K562 (cell line): ENCODE data around the gene RHOC. TPM values are rescaled to one million over a fixed set of nuclear protein-coding genes. Genes with fewer than 3 reads are reported as not detected.

ENCODE experiments used
- FOSL1 ChIP-seq: fragments of 200-800 bp; sonication (Bioruptor generic); conservative IDR thresholded peaks from 2 replicates; pipeline ENCODE4 v1.6.1; 2016; ENCODE audit warnings: missing genetic modification characterization, missing compliant biosample characterization
- HNRNPL ChIP-seq: fragments of 200-400 bp; formaldehyde crosslinking; IDR thresholded peaks from 2 replicates; pipeline ENCODE4 v1.6.1; 2017; ENCODE audit warnings: low read depth, mild to moderate bottlenecking, low read length
- NRF1 ChIP-seq, 2 experiments: fragments of 450-650 bp; IDR thresholded peaks in 1 of 2; conservative IDR thresholded peaks in 1 of 2; 2 replicates each; pipeline ENCODE4 v1.6.1; 2014; ENCODE audit warnings: mild to moderate bottlenecking in 2 of 2
- PYGO2 ChIP-seq: fragments of 450-650 bp; IDR thresholded peaks from 2 replicates; pipeline ENCODE4 v1.6.1; 2016; ENCODE audit warnings: mild to moderate bottlenecking, missing genetic modification characterization, moderate library complexity, missing compliant biosample characterization
- RFX7 ChIP-seq: fragments of 250-450 bp; sonication (Bioruptor Pico); IDR thresholded peaks from 2 replicates; pipeline ENCODE4 v1.5.1; 2021; ENCODE audit warnings: mild to moderate bottlenecking
- TEAD2 ChIP-seq: fragments of 450-650 bp; IDR thresholded peaks from 2 replicates; pipeline ENCODE4 v1.6.1; 2016; ENCODE audit warnings: missing genetic modification characterization, control low read depth, missing compliant biosample characterization
- ZBTB7A ChIP-seq: IDR thresholded peaks from 2 replicates; pipeline ENCODE4 v1.6.1; 2011; ENCODE audit warnings: low read depth, mild to moderate bottlenecking, low read length, moderate library complexity, borderline replicate concordance; ENCODE audit not compliant: control insufficient read depth
- ZC3H11A ChIP-seq: IDR thresholded peaks from 2 replicates; pipeline ENCODE4 v1.6.1; 2012; ENCODE audit warnings: low read depth, low read length, improper control_type of control experiment
- ZEB2 ChIP-seq: fragments of 450-650 bp; IDR thresholded peaks from 2 replicates; pipeline ENCODE4 v1.6.1; 2016
- polyA plus RNA-seq, 8 experiments: library from polyadenylated mRNA; depleted of rRNA in 4 of 8; stranded (reverse) in 5 of 8; unstranded in 3 of 8; fragments of >200 nt; fragmentation: Nextera tagmentation in 2 of 8; fragmentation: Illumina TruSeq in 1 of 8; extraction: Ambion mirVana in 2 of 8; extraction: Trizol in 1 of 8; gene quantifications; 2 replicates each; pipeline versions ENCODE4 v1.2.1 to v1.2.3, GENCODE V29; 2011 to 2014; ENCODE audit warnings: inconsistent platforms in 1 of 8, missing spikeins in 1 of 8
- total RNA-seq, 7 experiments: library from RNA; depleted of rRNA in 6 of 7; stranded (reverse); fragments of >200 nt in 6 of 7; fragmentation: Illumina TruSeq in 2 of 7; extraction: Trizol in 2 of 7; gene quantifications; 2 replicates each; pipeline versions ENCODE4 v1.2.1 to v1.2.3, GENCODE V29; 2011 to 2021; ENCODE audit warnings: low replicate concordance in 1 of 7
- TF ChIP-seq, protein P1 (sequence below): sonication (generic); formaldehyde crosslinking; IDR thresholded peaks from 2 replicates; pipeline ENCODE4 v1.8.0; 2022; ENCODE audit warnings: mild to moderate bottlenecking, low read depth, missing genetic modification reagents
- TF ChIP-seq, protein P2 (sequence below): sonication (generic); formaldehyde crosslinking; IDR thresholded peaks from 2 replicates; pipeline ENCODE4 v1.5.0; 2020; ENCODE audit warnings: missing genetic modification reagents
- TF ChIP-seq, protein P3 (sequence below), 2 experiments: IDR thresholded peaks; 2 replicates each; pipeline ENCODE4 v1.6.1; 2012; ENCODE audit warnings: improper control_type of control experiment in 2 of 2, low read depth in 2 of 2, low read length in 2 of 2, borderline replicate concordance in 1 of 2
- TF ChIP-seq, protein P4 (sequence below): fragments of 450-650 bp; IDR thresholded peaks from 2 replicates; pipeline ENCODE4 v1.6.1; 2017; ENCODE audit warnings: antibody characterized with exemption, mild to moderate bottlenecking
- TF ChIP-seq, protein P5 (sequence below): fragments of 200-800 bp; sonication (Bioruptor generic); IDR thresholded peaks from 2 replicates; pipeline ENCODE4 v1.6.1; 2017; ENCODE audit warnings: missing genetic modification characterization, missing compliant biosample characterization
- TF ChIP-seq, protein P6 (sequence below): sonication (generic); formaldehyde crosslinking; IDR thresholded peaks from 2 replicates; pipeline ENCODE4 v1.8.1; 2023; ENCODE audit warnings: mild to moderate bottlenecking, missing genetic modification reagents, moderate library complexity

RHOC gene
- total and polyA plus RNA-seq, 9 of the 15 experiments (the other 6 are each of a cell fraction or from before 2014, with no cell fraction given): 35.2 to 364 (median 204) TPM

DNA sequence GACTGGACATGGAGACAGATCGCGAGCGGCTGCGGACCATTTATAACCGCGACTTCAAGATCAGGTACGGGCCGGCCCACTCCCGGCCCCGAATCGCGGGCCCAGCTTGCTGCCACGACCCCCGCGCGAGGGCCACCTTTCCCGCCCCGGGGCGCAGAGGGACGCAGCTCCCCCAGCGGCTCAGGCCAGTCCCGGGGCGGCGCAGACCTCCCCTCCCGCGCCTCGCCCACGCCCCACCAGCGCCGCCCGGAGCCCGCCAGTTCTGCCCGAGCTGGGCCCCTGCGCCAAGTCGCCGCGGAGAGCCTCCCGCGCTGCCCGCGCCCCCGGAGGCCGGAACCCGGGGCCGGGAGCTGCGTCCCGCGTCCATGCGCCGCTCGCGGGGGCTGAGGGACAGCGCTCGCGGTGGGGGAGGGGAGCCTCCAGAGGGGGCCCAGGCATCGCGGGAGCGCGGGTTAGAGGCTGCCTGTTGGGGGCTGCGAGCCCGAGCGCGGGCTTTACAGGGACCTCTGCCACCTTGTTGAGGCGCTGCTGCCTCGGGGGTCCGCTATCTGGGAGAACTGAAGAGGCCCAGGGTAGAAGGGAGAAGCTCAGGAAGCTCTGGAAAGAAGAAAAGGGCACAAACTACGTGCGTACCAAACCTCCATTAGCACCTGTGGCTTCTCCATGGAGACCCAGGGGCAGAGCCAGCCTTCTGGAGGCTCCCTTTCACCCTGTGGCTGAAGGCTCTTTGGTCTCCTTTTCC lies 31.8 kb downstream of the RHOC start (continued):
- TF ChIP-seq, protein P1, sequence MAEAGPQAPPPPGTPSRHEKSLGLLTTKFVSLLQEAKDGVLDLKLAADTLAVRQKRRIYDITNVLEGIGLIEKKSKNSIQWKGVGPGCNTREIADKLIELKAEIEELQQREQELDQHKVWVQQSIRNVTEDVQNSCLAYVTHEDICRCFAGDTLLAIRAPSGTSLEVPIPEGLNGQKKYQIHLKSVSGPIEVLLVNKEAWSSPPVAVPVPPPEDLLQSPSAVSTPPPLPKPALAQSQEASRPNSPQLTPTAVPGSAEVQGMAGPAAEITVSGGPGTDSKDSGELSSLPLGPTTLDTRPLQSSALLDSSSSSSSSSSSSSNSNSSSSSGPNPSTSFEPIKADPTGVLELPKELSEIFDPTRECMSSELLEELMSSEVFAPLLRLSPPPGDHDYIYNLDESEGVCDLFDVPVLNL (CRISPR knock-in tag): no peak
- TF ChIP-seq, protein P2, sequence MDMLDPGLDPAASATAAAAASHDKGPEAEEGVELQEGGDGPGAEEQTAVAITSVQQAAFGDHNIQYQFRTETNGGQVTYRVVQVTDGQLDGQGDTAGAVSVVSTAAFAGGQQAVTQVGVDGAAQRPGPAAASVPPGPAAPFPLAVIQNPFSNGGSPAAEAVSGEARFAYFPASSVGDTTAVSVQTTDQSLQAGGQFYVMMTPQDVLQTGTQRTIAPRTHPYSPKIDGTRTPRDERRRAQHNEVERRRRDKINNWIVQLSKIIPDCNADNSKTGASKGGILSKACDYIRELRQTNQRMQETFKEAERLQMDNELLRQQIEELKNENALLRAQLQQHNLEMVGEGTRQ: no peak; the same call in 1 of the 2 replicates
- no peak for TF ChIP-seq ZC3H11A
- TF ChIP-seq, protein P3, sequence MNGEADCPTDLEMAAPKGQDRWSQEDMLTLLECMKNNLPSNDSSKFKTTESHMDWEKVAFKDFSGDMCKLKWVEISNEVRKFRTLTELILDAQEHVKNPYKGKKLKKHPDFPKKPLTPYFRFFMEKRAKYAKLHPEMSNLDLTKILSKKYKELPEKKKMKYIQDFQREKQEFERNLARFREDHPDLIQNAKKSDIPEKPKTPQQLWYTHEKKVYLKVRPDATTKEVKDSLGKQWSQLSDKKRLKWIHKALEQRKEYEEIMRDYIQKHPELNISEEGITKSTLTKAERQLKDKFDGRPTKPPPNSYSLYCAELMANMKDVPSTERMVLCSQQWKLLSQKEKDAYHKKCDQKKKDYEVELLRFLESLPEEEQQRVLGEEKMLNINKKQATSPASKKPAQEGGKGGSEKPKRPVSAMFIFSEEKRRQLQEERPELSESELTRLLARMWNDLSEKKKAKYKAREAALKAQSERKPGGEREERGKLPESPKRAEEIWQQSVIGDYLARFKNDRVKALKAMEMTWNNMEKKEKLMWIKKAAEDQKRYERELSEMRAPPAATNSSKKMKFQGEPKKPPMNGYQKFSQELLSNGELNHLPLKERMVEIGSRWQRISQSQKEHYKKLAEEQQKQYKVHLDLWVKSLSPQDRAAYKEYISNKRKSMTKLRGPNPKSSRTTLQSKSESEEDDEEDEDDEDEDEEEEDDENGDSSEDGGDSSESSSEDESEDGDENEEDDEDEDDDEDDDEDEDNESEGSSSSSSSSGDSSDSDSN (IDR thresholded peaks at IDR 0.05; ENCODE audit: borderline replicate concordance in 1 of 2, low read depth in 2 of 2, low read length in 2 of 2): peak; percentile 68 to 70; a peak in 3 of 4 replicates
- TF ChIP-seq TEAD2: no peak
- no peak; the same call in 1 of the 2 replicates for TF ChIP-seq FOSL1 (tag)
- no peak for TF ChIP-seq PYGO2 (tag)
- no peak for TF ChIP-seq ZEB2
- TF ChIP-seq, protein P4, sequence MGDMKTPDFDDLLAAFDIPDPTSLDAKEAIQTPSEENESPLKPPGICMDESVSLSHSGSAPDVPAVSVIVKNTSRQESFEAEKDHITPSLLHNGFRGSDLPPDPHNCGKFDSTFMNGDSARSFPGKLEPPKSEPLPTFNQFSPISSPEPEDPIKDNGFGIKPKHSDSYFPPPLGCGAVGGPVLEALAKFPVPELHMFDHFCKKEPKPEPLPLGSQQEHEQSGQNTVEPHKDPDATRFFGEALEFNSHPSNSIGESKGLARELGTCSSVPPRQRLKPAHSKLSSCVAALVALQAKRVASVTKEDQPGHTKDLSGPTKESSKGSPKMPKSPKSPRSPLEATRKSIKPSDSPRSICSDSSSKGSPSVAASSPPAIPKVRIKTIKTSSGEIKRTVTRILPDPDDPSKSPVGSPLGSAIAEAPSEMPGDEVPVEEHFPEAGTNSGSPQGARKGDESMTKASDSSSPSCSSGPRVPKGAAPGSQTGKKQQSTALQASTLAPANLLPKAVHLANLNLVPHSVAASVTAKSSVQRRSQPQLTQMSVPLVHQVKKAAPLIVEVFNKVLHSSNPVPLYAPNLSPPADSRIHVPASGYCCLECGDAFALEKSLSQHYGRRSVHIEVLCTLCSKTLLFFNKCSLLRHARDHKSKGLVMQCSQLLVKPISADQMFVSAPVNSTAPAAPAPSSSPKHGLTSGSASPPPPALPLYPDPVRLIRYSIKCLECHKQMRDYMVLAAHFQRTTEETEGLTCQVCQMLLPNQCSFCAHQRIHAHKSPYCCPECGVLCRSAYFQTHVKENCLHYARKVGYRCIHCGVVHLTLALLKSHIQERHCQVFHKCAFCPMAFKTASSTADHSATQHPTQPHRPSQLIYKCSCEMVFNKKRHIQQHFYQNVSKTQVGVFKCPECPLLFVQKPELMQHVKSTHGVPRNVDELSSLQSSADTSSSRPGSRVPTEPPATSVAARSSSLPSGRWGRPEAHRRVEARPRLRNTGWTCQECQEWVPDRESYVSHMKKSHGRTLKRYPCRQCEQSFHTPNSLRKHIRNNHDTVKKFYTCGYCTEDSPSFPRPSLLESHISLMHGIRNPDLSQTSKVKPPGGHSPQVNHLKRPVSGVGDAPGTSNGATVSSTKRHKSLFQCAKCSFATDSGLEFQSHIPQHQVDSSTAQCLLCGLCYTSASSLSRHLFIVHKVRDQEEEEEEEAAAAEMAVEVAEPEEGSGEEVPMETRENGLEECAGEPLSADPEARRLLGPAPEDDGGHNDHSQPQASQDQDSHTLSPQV: peak; percentile 85
- peak; percentile 90; the same call in 1 of the 2 replicates for TF ChIP-seq HNRNPL
- TF ChIP-seq ZBTB7A: peak; percentile 97
- TF ChIP-seq RFX7 (CRISPR knock-in tag): no peak
- TF ChIP-seq, protein P5, sequence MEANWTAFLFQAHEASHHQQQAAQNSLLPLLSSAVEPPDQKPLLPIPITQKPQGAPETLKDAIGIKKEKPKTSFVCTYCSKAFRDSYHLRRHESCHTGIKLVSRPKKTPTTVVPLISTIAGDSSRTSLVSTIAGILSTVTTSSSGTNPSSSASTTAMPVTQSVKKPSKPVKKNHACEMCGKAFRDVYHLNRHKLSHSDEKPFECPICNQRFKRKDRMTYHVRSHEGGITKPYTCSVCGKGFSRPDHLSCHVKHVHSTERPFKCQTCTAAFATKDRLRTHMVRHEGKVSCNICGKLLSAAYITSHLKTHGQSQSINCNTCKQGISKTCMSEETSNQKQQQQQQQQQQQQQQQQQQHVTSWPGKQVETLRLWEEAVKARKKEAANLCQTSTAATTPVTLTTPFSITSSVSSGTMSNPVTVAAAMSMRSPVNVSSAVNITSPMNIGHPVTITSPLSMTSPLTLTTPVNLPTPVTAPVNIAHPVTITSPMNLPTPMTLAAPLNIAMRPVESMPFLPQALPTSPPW (CRISPR knock-in tag): peak; percentile 74
- TF ChIP-seq, protein P6, sequence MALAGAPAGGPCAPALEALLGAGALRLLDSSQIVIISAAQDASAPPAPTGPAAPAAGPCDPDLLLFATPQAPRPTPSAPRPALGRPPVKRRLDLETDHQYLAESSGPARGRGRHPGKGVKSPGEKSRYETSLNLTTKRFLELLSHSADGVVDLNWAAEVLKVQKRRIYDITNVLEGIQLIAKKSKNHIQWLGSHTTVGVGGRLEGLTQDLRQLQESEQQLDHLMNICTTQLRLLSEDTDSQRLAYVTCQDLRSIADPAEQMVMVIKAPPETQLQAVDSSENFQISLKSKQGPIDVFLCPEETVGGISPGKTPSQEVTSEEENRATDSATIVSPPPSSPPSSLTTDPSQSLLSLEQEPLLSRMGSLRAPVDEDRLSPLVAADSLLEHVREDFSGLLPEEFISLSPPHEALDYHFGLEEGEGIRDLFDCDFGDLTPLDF: 0 out of 2 replicates have a peak, but pooled peaks have one; percentile 54
- TF ChIP-seq NRF1 (conservative IDR thresholded peaks at IDR 0.05 in 1 of 2, IDR thresholded peaks at IDR 0.05 in 1 of 2): peak; percentile 49 to 60; a peak in 2 of 4 replicates
